Esophagus muscularis mucosa (tissue), 4 donors: ENCODE data around the gene CYS1. TPM values are rescaled to one million over a fixed set of nuclear protein-coding genes. Genes with fewer than 3 reads are reported as not detected.

Source experiments
- DNase-seq: peaks from one replicate; pipeline ENCODE4 v3.0.0-alpha.2; 2017; ENCODE audit errors: extremely low spot score
- H3K27ac ChIP-seq, 4 donors: fragments of 200-600 bp; sonication (generic); replicated peaks in 1 of 4; 1 replicate in 3 of 4; 2 replicates in 1 of 4; pipeline ENCODE4 v1.5.1; 2016 to 2019; ENCODE audit warnings: mild to moderate bottlenecking in 1 of 4
- H3K27me3 ChIP-seq, 4 donors: fragments of 200-600 bp; sonication (generic); one replicate each; pipeline versions ENCODE4 v1.5.1 to v1.6.0; 2016 to 2019
- H3K36me3 ChIP-seq, 4 donors: fragments of 200-600 bp; sonication (generic); one replicate each; pipeline ENCODE4 v1.5.1; 2016 to 2019
- H3K4me1 ChIP-seq, 4 donors: fragments of 200-600 bp; sonication (generic); one replicate each; pipeline ENCODE4 v1.5.1; 2016 to 2019
- H3K4me3 ChIP-seq, 4 donors: fragments of 200-600 bp; sonication (generic); 1 replicate in 2 of 4; 2 replicates in 2 of 4; pipeline ENCODE4 v1.5.1; 2016 to 2019; ENCODE audit warnings: mild to moderate bottlenecking in 4 of 4, moderate library complexity in 1 of 4
- H3K9me3 ChIP-seq, 4 donors: fragments of 200-600 bp; sonication (generic); 1 replicate in 3 of 4; 2 replicates in 1 of 4; pipeline ENCODE4 v1.5.1; 2016 to 2019
- CTCF ChIP-seq, 3 experiments: fragments of 200-600 bp in 2 of 3; fragments of 450-650 bp in 1 of 3; sonication (generic) in 2 of 3; IDR thresholded peaks; one replicate each; pipeline ENCODE4 v1.5.1; 2017 to 2019; ENCODE audit warnings: antibody characterized with exemption in 3 of 3, mild to moderate bottlenecking in 2 of 3, moderate library complexity in 1 of 3
- EP300 ChIP-seq: sonication (generic); formaldehyde crosslinking; IDR thresholded peaks from one replicate; pipeline ENCODE4 v1.6.1; 2017; ENCODE audit warnings: antibody characterized with exemption
- POLR2A ChIP-seq: fragments of 450-650 bp; IDR thresholded peaks from one replicate; pipeline ENCODE4 v1.6.1; 2017; ENCODE audit warnings: antibody characterized with exemption, moderate library complexity, mild to moderate bottlenecking, low read depth
- POLR2AphosphoS5 ChIP-seq, 2 donors: sonication (generic); formaldehyde crosslinking; IDR thresholded peaks; one replicate each; pipeline ENCODE4 v1.6.1; 2017; ENCODE audit warnings: antibody characterized with exemption in 2 of 2
- WGBS: methylation state at CpG from one replicate; pipeline ENCODE4 v1.1.5; 2018; 5-methylcytosine and 5-hydroxymethylcytosine counted together
- intact Hi-C: fragments of 100-400 bp; cut with DNase I; formaldehyde crosslinking; loops from one replicate; pipeline ENCODE4 v1.15.1; 2023
- total RNA-seq, 4 donors: library from RNA; depleted of rRNA; stranded (reverse); fragments of >200 nt; gene quantifications; one replicate each; pipeline versions ENCODE4 v1.1.0 to v1.2.1, GENCODE V29; 2016

Gene CYS1
- total RNA-seq, 4 donors from 2014 or later = 16.9 to 56.4 (median 35.4) TPM

- WGBS = 74% methylated on average over 28 of the region's 36 CpGs
- TF ChIP-seq EP300 (no peak), POLR2AphosphoS5 (IDR thresholded peaks at IDR 0.05) (peak; percentile 52 to 68)
- H3K27me3 ChIP-seq = no peaks in the 10 kb centered on the region
- no peak overlapping the region for H3K4me3 ChIP-seq
- no peaks in the 10 kb centered on the region for H3K9me3 ChIP-seq
- no peak for DNase-seq
- peaks cover 42 to 48% (median 45%) of the 10 kb centered on the region in 4 donors for H3K4me1 ChIP-seq
- peak overlapping the region in 3 of 4 donors; percentile 55 to 62 (median 62) for H3K27ac ChIP-seq
- intact Hi-C loops = no loop called here
- H3K36me3 ChIP-seq = no peaks in the 10 kb centered on the region
Measured at GRCh38 chr2:10009811-10010781, 70.1 kb downstream of the CYS1 start.

GRCh38 chr2:10009271-10009810, 70.9 kb downstream of the CYS1 start:
- Histone ChIP-seq H3K9me3 (no peaks in the 10 kb centered on the region), H3K27me3 (no peaks in the 10 kb centered on the region), H3K4me1 (peaks cover 42 to 48% (median 45%) of the 10 kb centered on the region in 4 donors), H3K36me3 (no peaks in the 10 kb centered on the region), H3K4me3 (no peak overlapping the region), H3K27ac (peak overlapping the region in 3 of 4 donors; percentile 55 to 62 (median 62))
- DNase-seq = no peak
- intact Hi-C loops = no loop called here
- TF ChIP-seq CTCF (IDR thresholded peaks at IDR 0.05) (no peak), EP300 (no peak)
- 93% methylated on average over 16 of the region's 19 CpGs for WGBS

GRCh38 chr2:10008809-10009176, 71.4 kb downstream of the CYS1 start:
- intact Hi-C loops = no loop called here
- H3K36me3 ChIP-seq = no peaks in the 10 kb centered on the region
- 87% methylated on average over 9 of the region's 9 CpGs for WGBS
- DNase-seq = no peak
- TF ChIP-seq POLR2AphosphoS5 (IDR thresholded peaks at IDR 0.05) = no peak
- TF ChIP-seq CTCF (IDR thresholded peaks at IDR 0.05) = no peak
- no peak for TF ChIP-seq POLR2A
- no peak for TF ChIP-seq EP300
- no peak overlapping the region for H3K4me3 ChIP-seq
- H3K27ac ChIP-seq = peak overlapping the region in 2 of 4 donors; percentile 55 to 62
- no peaks in the 10 kb centered on the region for H3K9me3 ChIP-seq
- peaks cover 42 to 48% (median 45%) of the 10 kb centered on the region in 4 donors for H3K4me1 ChIP-seq
- no peaks in the 10 kb centered on the region for H3K27me3 ChIP-seq

GRCh38 chr2:10007921-10008808, 72.0 kb downstream of the CYS1 start:
- DNase-seq = no peak
- TF ChIP-seq EP300 = no peak
- TF ChIP-seq POLR2A = no peak
- no peak for TF ChIP-seq CTCF (IDR thresholded peaks at IDR 0.05)
- TF ChIP-seq POLR2AphosphoS5 (IDR thresholded peaks at IDR 0.05) = no peak
- Histone ChIP-seq H3K4me1 (peaks cover 42 to 48% (median 45%) of the 10 kb centered on the region in 4 donors), H3K36me3 (no peaks in the 10 kb centered on the region), H3K9me3 (no peaks in the 10 kb centered on the region), H3K27me3 (no peaks in the 10 kb centered on the region), H3K4me3 (no peak overlapping the region), H3K27ac (peak overlapping the region in 3 of 4 donors; percentile 19 to 55 (median 20))
- 75% methylated on average over 20 of the region's 22 CpGs for WGBS
- intact Hi-C loops = no loop called here
